Measurements from ENCODE around the gene BRCA1. TPM values are rescaled to one million over a fixed set of nuclear protein-coding genes. Genes with fewer than 3 reads are reported as not detected.

Gene BRCA1
- polyA plus RNA-seq, 1 experiment, result 9.4 TPM

GRCh38 chr17:43126911-43127290, 1.7 kb upstream of the BRCA1 start:
- POLR2A ChIA-PET, result no interaction called here
- CTCF ChIA-PET, result interaction anchor here (0.9 kb wide), 1 partner anchor 102 kb away, joined by 3 read pairs; no protein-coding TSS in a partner anchor
- no peak for DNase-seq (ENCODE audit: low read depth)
- no peaks in the 10 kb centered on the region for H3K27me3 ChIP-seq (ENCODE audit: control insufficient read depth, insufficient read depth, low read length)
- H3K36me3 ChIP-seq (ENCODE audit: control insufficient read depth, insufficient read depth, low read length), result no peaks in the 10 kb centered on the region; the same call in 1 of the 2 replicates
- TF ChIP-seq CTCF (IDR thresholded peaks at IDR 0.05; ENCODE audit: insufficient read depth, low read depth, low read length), result no peak
- no peak overlapping the region for H3K4me3 ChIP-seq (ENCODE audit: low read depth, low read length)

GRCh38 chr17:43125967-43126910, 1.1 kb upstream of the BRCA1 start:
- DNase-seq (ENCODE audit: low read depth), result no peak
- CTCF ChIA-PET, result interaction anchor here (1.1 kb wide), 1 partner anchor 85 kb away, joined by 3 read pairs; no protein-coding TSS in a partner anchor
- POLR2A ChIA-PET, result no interaction called here

GRCh38 chr17:43118679-43119615, 6.2 kb downstream of the BRCA1 start:
- POLR2A ChIA-PET, result no interaction called here
- DNase-seq (ENCODE audit: low read depth), result no peak
- no peaks in the 10 kb centered on the region for H3K36me3 ChIP-seq (ENCODE audit: control insufficient read depth, insufficient read depth, low read length)
- H3K4me3 ChIP-seq (ENCODE audit: low read depth, low read length), result no peak overlapping the region
- CTCF ChIA-PET, result interaction anchor here (1.2 kb wide), 1 partner anchor 95 kb away, joined by 6 read pairs; no protein-coding TSS in a partner anchor
- no peak for TF ChIP-seq CTCF (IDR thresholded peaks at IDR 0.05; ENCODE audit: insufficient read depth, low read depth, low read length)
- H3K27me3 ChIP-seq (ENCODE audit: control insufficient read depth, insufficient read depth, low read length), result no peaks in the 10 kb centered on the region

More at GRCh38 chr17:43125967-43126910, 1.1 kb upstream of the BRCA1 start:
- peak overlapping the region; percentile 68 for H3K4me3 ChIP-seq (ENCODE audit: low read depth, low read length)
- H3K27me3 ChIP-seq (ENCODE audit: control insufficient read depth, insufficient read depth, low read length), result no peaks in the 10 kb centered on the region
- H3K36me3 ChIP-seq (ENCODE audit: control insufficient read depth, insufficient read depth, low read length), result no peaks in the 10 kb centered on the region; the same call in 1 of the 2 replicates
- no peak for TF ChIP-seq CTCF (IDR thresholded peaks at IDR 0.05; ENCODE audit: insufficient read depth, low read depth, low read length)

GRCh38 chr17:43114151-43114552, 11.0 kb downstream of the BRCA1 start:
- TF ChIP-seq CTCF (IDR thresholded peaks at IDR 0.05; ENCODE audit: insufficient read depth, low read depth, low read length), result no peak
- DNase-seq (ENCODE audit: low read depth), result no peak
- POLR2A ChIA-PET, result interaction anchor here (0.7 kb wide), 1 partner anchor 101 kb away, joined by 5 read pairs; no protein-coding TSS in a partner anchor
- no peaks in the 10 kb centered on the region for H3K27me3 ChIP-seq (ENCODE audit: control insufficient read depth, insufficient read depth, low read length)
- H3K36me3 ChIP-seq (ENCODE audit: control insufficient read depth, insufficient read depth, low read length), result no peaks in the 10 kb centered on the region
- no peak overlapping the region for H3K4me3 ChIP-seq (ENCODE audit: low read depth, low read length)
- CTCF ChIA-PET, result interaction anchor here (0.6 to 1.4 kb wide), 2 partner anchors 11 to 653 kb away, joined by 3 read pairs; no protein-coding TSS in a partner anchor

All from BJ (cell line).